ENCODE measurements around the gene LNX2. TPM values are rescaled to one million over a fixed set of nuclear protein-coding genes. Genes with fewer than 3 reads are reported as not detected.

The LNX2 gene
- total RNA-seq = 10 to 100 TPM in 1 of 4 donors, 1 to 10 TPM in 3; 5.3 to 10.0 (median 8.0) TPM
- polyA plus RNA-seq = 1 to 10 TPM; 2.3 to 6.7 (median 2.6) TPM
- long read RNA-seq, donor 1, full-length matches to known transcripts = 2 of 5 reads
- long read RNA-seq, donor 1, partial matches to known transcripts = 2 of 5 reads
- long read RNA-seq, donor 1, other reads (novel, unspliced or antisense) = 1 of 5 reads
- long read RNA-seq, donor 2, full-length matches to known transcripts = 12 of 15 reads
- long read RNA-seq, donor 2, partial matches to known transcripts = 2 of 15 reads
- long read RNA-seq, donor 2, other reads (novel, unspliced or antisense) = 1 of 15 reads

GRCh38 chr13:27620377-27621115 is at the start of gene LNX2:
Gene LNX2 (minus strand): TSS chr13:27620529. CDS start chr13:27581703, 38,826 bp downstream.
- no peaks in the 10 kb centered on the region for H3K27me3 ChIP-seq (ENCODE audit: insufficient read depth in 3 of 3, low read length in 2 of 3)
- H3K4me3 ChIP-seq = peak within 1 kb of the TSS; percentile 96
- intact Hi-C loops (cut with DNase I) = loop anchor here (5.0 to 10.0 kb wide), 3 partner anchors 47 to 196 kb away; partner anchors contain the start of genes GTF3A (in 1 of the 2) and MTIF3 (in 1 of the 2)
- H3K36me3 ChIP-seq (ENCODE audit: insufficient read depth in 1 of 2, low read depth in 1 of 2) = peaks cover 3 to 16% of the 10 kb centered on the region in 2 donors
- no peak for TF ChIP-seq CTCF (IDR thresholded peaks at IDR 0.05)
- H3K4me1 ChIP-seq = peaks cover 32% of the 10 kb centered on the region
- ATAC-seq = peak; percentile 93 to 97 (median 96)
- DNase-seq = peak; percentile 99
- WGBS, 3 donors = 0 to 1% (median 0%) methylated on average over 45 to 79 of the region's 79 CpGs
- H3K9me3 ChIP-seq = no peaks in the 10 kb centered on the region
- H3K27ac ChIP-seq = peak within 1 kb of the TSS; percentile 98

- peak overlapping the region; percentile 65 for H3K27ac ChIP-seq
- DNase-seq = peak in 1 of 2 donors; percentile 52
- H3K36me3 ChIP-seq (ENCODE audit: insufficient read depth in 1 of 2, low read depth in 1 of 2) = peaks cover 2 to 14% of the 10 kb centered on the region in 2 donors
- no peaks in the 10 kb centered on the region for H3K9me3 ChIP-seq
- intact Hi-C loops (cut with DNase I) = loop anchor here in 1 of 2 donors (5.0 kb wide), 1 partner anchor 46 kb away; the partner anchor contains the start of genes LNX2 and POLR1D
- H3K27me3 ChIP-seq (ENCODE audit: insufficient read depth in 3 of 3, low read length in 2 of 3) = no peaks in the 10 kb centered on the region
- no peak overlapping the region for H3K4me3 ChIP-seq
- peaks cover 10% of the 10 kb centered on the region for H3K4me1 ChIP-seq
- ATAC-seq = peak; percentile 90 to 94 (median 92)
- WGBS, 3 donors = 14 to 36% (median 30%) methylated on average over 2 of the region's 2 CpGs
- TF ChIP-seq CTCF (IDR thresholded peaks at IDR 0.05) = no peak
Measured at GRCh38 chr13:27667946-27668345, 47.6 kb upstream of the LNX2 start.

- ATAC-seq = no peak
- Histone ChIP-seq H3K4me3 (no peak overlapping the region), H3K36me3 (ENCODE audit: insufficient read depth in 1 of 2, low read depth in 1 of 2) (peaks cover 2 to 14% of the 10 kb centered on the region in 2 donors), H3K27me3 (ENCODE audit: insufficient read depth in 3 of 3, low read length in 2 of 3) (no peaks in the 10 kb centered on the region), H3K4me1 (peaks cover 10% of the 10 kb centered on the region), H3K9me3 (no peaks in the 10 kb centered on the region), H3K27ac (no peak overlapping the region)
- WGBS, 3 donors = 67 to 87% (median 83%) methylated on average over 3 of the region's 3 CpGs
- no peak for TF ChIP-seq CTCF (IDR thresholded peaks at IDR 0.05)
- intact Hi-C loops (cut with DNase I) = loop anchor here in 1 of 2 donors (5.0 kb wide), 1 partner anchor 45 kb away; the partner anchor contains the start of genes LNX2 and POLR1D
- no peak for DNase-seq
Measured at GRCh38 chr13:27666951-27667350, 46.6 kb upstream of the LNX2 start.

GRCh38 chr13:27665761-27666160 is 45.4 kb upstream of the LNX2 start:
- no peak for ATAC-seq
- no peaks in the 10 kb centered on the region for H3K9me3 ChIP-seq
- no peak overlapping the region for H3K4me3 ChIP-seq
- DNase-seq = no peak
- intact Hi-C loops (cut with DNase I) = loop anchor here in 1 of 2 donors (5.0 kb wide), 1 partner anchor 43 kb away; the partner anchor contains the start of genes LNX2 and POLR1D
- peaks cover 10% of the 10 kb centered on the region for H3K4me1 ChIP-seq
- no peak overlapping the region for H3K27ac ChIP-seq
- TF ChIP-seq CTCF (IDR thresholded peaks at IDR 0.05) = no peak
- peaks cover 2 to 14% of the 10 kb centered on the region in 2 donors for H3K36me3 ChIP-seq (ENCODE audit: insufficient read depth in 1 of 2, low read depth in 1 of 2)
- 90 to 97% (median 91%) methylated on average over 19 of the region's 19 CpGs for WGBS, 3 donors
- no peaks in the 10 kb centered on the region for H3K27me3 ChIP-seq (ENCODE audit: insufficient read depth in 3 of 3, low read length in 2 of 3)
